SK-N-SH (cell line): ENCODE results near the gene ZBTB46. TPM values are rescaled to one million over a fixed set of nuclear protein-coding genes. Genes with fewer than 3 reads are reported as not detected.

ENCODE experiments used
- CTCF ChIA-PET: fragments of 300-600, 350-600 bp; formaldehyde crosslinking; extraction: SDS; loops from one replicate; lab custom pipeline; 2021; lab: Yijun Ruan, JAX
- POLR2A ChIA-PET: fragments of 350-600 bp; sonication (Branson Sonifier 250); formaldehyde crosslinking; extraction: SDS; loops from one replicate; lab custom pipeline; 2020; ENCODE audit warnings: antibody characterized with exemption, inconsistent platforms; lab: Yijun Ruan, JAX
- DNase-seq: peaks from one replicate; pipeline ENCODE4 v3.0.0; 2012
- H2AFZ ChIP-seq: fragments of 200-600 bp; sonication (generic); 2 replicates; pipeline ENCODE4 v1.8.1; 2016; ENCODE audit warnings: antibody characterized with exemption, mild to moderate bottlenecking, low read depth
- H3F3A ChIP-seq: fragments of 200-600 bp; sonication (generic); replicated peaks from 2 replicates; pipeline ENCODE3; 2016; ENCODE audit warnings: antibody characterized with exemption, mild to moderate bottlenecking; ENCODE audit not compliant: insufficient read depth
- H3K27ac ChIP-seq, 2 experiments: fragments of 200-500 bp in 1 of 2; fragments of 200-600 bp in 1 of 2; sonication (Bioruptor generic) in 1 of 2; sonication (generic), shearing (Covaris generic) in 1 of 2; 2 replicates each; pipeline versions ENCODE4 v1.5.1 to v1.6.1; 2014 to 2016; ENCODE audit warnings: low read depth in 2 of 2, inconsistent platforms in 1 of 2, low read length in 1 of 2, mild to moderate bottlenecking in 1 of 2, mixed read lengths in 1 of 2
- H3K27me3 ChIP-seq: fragments of 200-600 bp; sonication (generic), shearing (Covaris generic); 2 replicates; pipeline ENCODE4 v1.6.1; 2016; ENCODE audit warnings: mixed run types; ENCODE audit not compliant: insufficient read depth
- H3K36me3 ChIP-seq, 2 experiments: fragments of 200-500 bp in 1 of 2; fragments of 200-600 bp in 1 of 2; sonication (Bioruptor generic) in 1 of 2; sonication (generic) in 1 of 2; replicated peaks in 1 of 2; 2 replicates each; pipeline versions ENCODE3 to v1.5.1; 2014 to 2016; ENCODE audit warnings: low read length in 1 of 2, mild to moderate bottlenecking in 1 of 2; ENCODE audit not compliant: insufficient read depth in 2 of 2, control insufficient read depth in 1 of 2
- H3K4me1 ChIP-seq, 2 experiments: fragments of 200-500 bp in 1 of 2; fragments of 200-600 bp in 1 of 2; sonication (Bioruptor generic) in 1 of 2; sonication (generic), shearing (Covaris generic) in 1 of 2; 2 replicates each; pipeline versions ENCODE4 v1.5.1 to v1.6.1; 2014 to 2016; ENCODE audit warnings: low read depth in 1 of 2, low read length in 1 of 2, mixed run types in 1 of 2; ENCODE audit not compliant: insufficient read depth in 2 of 2, control insufficient read depth in 1 of 2
- H3K4me2 ChIP-seq: fragments of 200-600 bp; sonication (generic), shearing (Covaris generic); 2 replicates; pipeline ENCODE4 v1.6.1; 2017; ENCODE audit warnings: mixed run types
- H3K4me3 ChIP-seq, 2 experiments: fragments of 200-500 bp in 1 of 2; fragments of 200-600 bp in 1 of 2; sonication (Bioruptor generic) in 1 of 2; sonication (generic), shearing (Covaris generic) in 1 of 2; 2 replicates each; pipeline versions ENCODE4 v1.5.1 to v1.8.1; 2014 to 2016; ENCODE audit warnings: low read depth in 2 of 2, inconsistent platforms in 1 of 2, low read length in 1 of 2, mild to moderate bottlenecking in 1 of 2, mixed read lengths in 1 of 2, moderate library complexity in 1 of 2
- H3K79me2 ChIP-seq: fragments of 200-600 bp; sonication (generic); 2 replicates; pipeline ENCODE4 v1.8.1; 2017; ENCODE audit warnings: mild to moderate bottlenecking; ENCODE audit not compliant: insufficient read depth
- H3K9ac ChIP-seq: fragments of 200-600 bp; sonication (generic); 2 replicates; pipeline ENCODE4 v1.6.1; 2017; ENCODE audit warnings: mixed run types
- H3K9me2 ChIP-seq: fragments of 200-600 bp; sonication (generic); 2 replicates; pipeline ENCODE4 v1.6.1; 2017; ENCODE audit warnings: mixed run types
- H3K9me3 ChIP-seq: fragments of 200-600 bp; sonication (generic); 2 replicates; pipeline ENCODE4 v1.6.1; 2017; ENCODE audit warnings: mixed run types, mild to moderate bottlenecking, moderate library complexity
- H4K20me1 ChIP-seq: fragments of 200-600 bp; sonication (generic); 2 replicates; pipeline ENCODE4 v1.6.1; 2017; ENCODE audit warnings: mild to moderate bottlenecking, mixed run types; ENCODE audit not compliant: insufficient read depth
- CHD2 ChIP-seq: fragments of 150-350 bp; IDR thresholded peaks from 2 replicates; pipeline ENCODE4 v1.6.1; 2018; ENCODE audit warnings: low read length; ENCODE audit not compliant: partially characterized antibody
- CTCF ChIP-seq: fragments of 200-600 bp; sonication (generic); IDR thresholded peaks from 2 replicates; pipeline ENCODE4 v1.6.1; 2017; ENCODE audit warnings: antibody characterized with exemption, mild to moderate bottlenecking, moderate library complexity
- EP300 ChIP-seq, 2 experiments: IDR thresholded peaks; 2 replicates each; pipeline versions ENCODE4 v1.4.0 to v1.6.1; 2012; ENCODE audit warnings: borderline replicate concordance in 1 of 2, low read depth in 1 of 2, low read length in 1 of 2
- FOXJ3 ChIP-seq: sonication (generic); formaldehyde crosslinking; IDR thresholded peaks from 2 replicates; pipeline ENCODE4 v1.5.1; 2020; ENCODE audit warnings: mild to moderate bottlenecking, missing genetic modification reagents
- FOXM1 ChIP-seq: IDR thresholded peaks from 2 replicates; pipeline ENCODE4 v1.4.0; 2012; ENCODE audit warnings: low read depth, mild to moderate bottlenecking
- MAX ChIP-seq: IDR thresholded peaks from 2 replicates; pipeline ENCODE4 v1.4.0; 2012; ENCODE audit warnings: low read depth
- MEF2A ChIP-seq: IDR thresholded peaks from 2 replicates; pipeline ENCODE4 v1.4.0; 2012; ENCODE audit warnings: low read depth, borderline replicate concordance
- MXI1 ChIP-seq: IDR thresholded peaks from 2 replicates; pipeline ENCODE4 v1.6.1; 2012; ENCODE audit warnings: mild to moderate bottlenecking, low read depth, low read length, improper control_type of control experiment
- NRF1 ChIP-seq: IDR thresholded peaks from 2 replicates; pipeline ENCODE4 v1.6.1; 2012; ENCODE audit warnings: low read depth, mild to moderate bottlenecking, low read length
- SIN3A ChIP-seq: IDR thresholded peaks from 2 replicates; pipeline ENCODE4 v1.6.1; 2012; ENCODE audit warnings: low read depth, mild to moderate bottlenecking, low read length, moderate library complexity, borderline replicate concordance
- YY1 ChIP-seq: IDR thresholded peaks from 2 replicates; pipeline ENCODE4 v1.4.0; 2012; ENCODE audit warnings: low read depth, mild to moderate bottlenecking
- WGBS: methylation state at CpG from one replicate; pipeline ENCODE4 v1.1.6; 2017; ENCODE audit warnings: low lambda C conversion rate; 5-methylcytosine and 5-hydroxymethylcytosine counted together
- polyA plus RNA-seq, 3 experiments: library from polyadenylated mRNA; depleted of rRNA; stranded (reverse); fragments of >200 nt; gene quantifications; 2 replicates each; pipeline ENCODE4 v1.2.3, GENCODE V29; 2012
- TF ChIP-seq, protein P1 (sequence below): IDR thresholded peaks from 2 replicates; pipeline ENCODE4 v1.4.0; 2012; ENCODE audit warnings: low read depth, borderline replicate concordance
- TF ChIP-seq, protein P2 (sequence below): IDR thresholded peaks from 2 replicates; pipeline ENCODE4 v1.4.0; 2012; ENCODE audit warnings: low read depth, borderline replicate concordance

Gene ZBTB46
- polyA plus RNA-seq, 1 of the 3 experiments (the other 2 are of a cell fraction), result 0.15 TPM

GRCh38 chr20:63748070-63748933 lies 82.8 kb downstream of the ZBTB46 start:
- Histone ChIP-seq H3K9me2 (no peaks in the 10 kb centered on the region), H3F3A (peaks cover 12% of the 10 kb centered on the region), H3K4me2 (no peak overlapping the region), H3K9me3 (no peaks in the 10 kb centered on the region), H3K27ac (no peak overlapping the region), H2AFZ (no peak overlapping the region), H4K20me1 (peaks cover 2% of the 10 kb centered on the region; the same call in 1 of the 2 replicates), H3K79me2 (no peaks in the 10 kb centered on the region; the same call in 1 of the 2 replicates), H3K9ac (no peak overlapping the region), H3K4me1 (peaks cover 0 to 2% of the 10 kb centered on the region in 2 experiments; a peak in 1 of 4 replicates), H3K4me3 (no peak overlapping the region), H3K27me3 (no peaks in the 10 kb centered on the region), H3K36me3 (peaks cover 10 to 13% of the 10 kb centered on the region in 2 experiments)
- TF ChIP-seq CHD2, result no peak
- TF ChIP-seq EP300 (IDR thresholded peaks at IDR 0.05; ENCODE audit: borderline replicate concordance in 1 of 2, low read depth in 1 of 2, low read length in 1 of 2), result no peak
- no peak for TF ChIP-seq FOXJ3
- no peak for TF ChIP-seq MXI1
- TF ChIP-seq, protein P1, sequence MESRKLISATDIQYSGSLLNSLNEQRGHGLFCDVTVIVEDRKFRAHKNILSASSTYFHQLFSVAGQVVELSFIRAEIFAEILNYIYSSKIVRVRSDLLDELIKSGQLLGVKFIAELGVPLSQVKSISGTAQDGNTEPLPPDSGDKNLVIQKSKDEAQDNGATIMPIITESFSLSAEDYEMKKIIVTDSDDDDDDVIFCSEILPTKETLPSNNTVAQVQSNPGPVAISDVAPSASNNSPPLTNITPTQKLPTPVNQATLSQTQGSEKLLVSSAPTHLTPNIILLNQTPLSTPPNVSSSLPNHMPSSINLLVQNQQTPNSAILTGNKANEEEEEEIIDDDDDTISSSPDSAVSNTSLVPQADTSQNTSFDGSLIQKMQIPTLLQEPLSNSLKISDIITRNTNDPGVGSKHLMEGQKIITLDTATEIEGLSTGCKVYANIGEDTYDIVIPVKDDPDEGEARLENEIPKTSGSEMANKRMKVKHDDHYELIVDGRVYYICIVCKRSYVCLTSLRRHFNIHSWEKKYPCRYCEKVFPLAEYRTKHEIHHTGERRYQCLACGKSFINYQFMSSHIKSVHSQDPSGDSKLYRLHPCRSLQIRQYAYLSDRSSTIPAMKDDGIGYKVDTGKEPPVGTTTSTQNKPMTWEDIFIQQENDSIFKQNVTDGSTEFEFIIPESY, result no peak
- no peak for TF ChIP-seq SIN3A
- TF ChIP-seq, protein P2, sequence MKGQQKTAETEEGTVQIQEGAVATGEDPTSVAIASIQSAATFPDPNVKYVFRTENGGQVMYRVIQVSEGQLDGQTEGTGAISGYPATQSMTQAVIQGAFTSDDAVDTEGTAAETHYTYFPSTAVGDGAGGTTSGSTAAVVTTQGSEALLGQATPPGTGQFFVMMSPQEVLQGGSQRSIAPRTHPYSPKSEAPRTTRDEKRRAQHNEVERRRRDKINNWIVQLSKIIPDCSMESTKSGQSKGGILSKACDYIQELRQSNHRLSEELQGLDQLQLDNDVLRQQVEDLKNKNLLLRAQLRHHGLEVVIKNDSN, result no peak
- TF ChIP-seq YY1, result no peak
- TF ChIP-seq NRF1, result no peak
- TF ChIP-seq CTCF, result no peak
- TF ChIP-seq MEF2A, result no peak
- TF ChIP-seq MAX, result no peak
- no peak for TF ChIP-seq FOXM1
- DNase-seq, result peak; percentile 35
- 75% methylated on average over 8 of the region's 20 CpGs for WGBS
- ChIA-PET CTCF (interaction anchor here (1.3 kb wide), 1 partner anchor 8 kb away, joined by 3 read pairs; no protein-coding TSS in a partner anchor), POLR2A (interaction anchor here (2.5 kb wide), 1 partner anchor 7 kb away, joined by 7 read pairs; no protein-coding TSS in a partner anchor)
